Measurements from ENCODE around the gene RHBDF2.
A peak's percentile ranks its signal among the peaks of the same experiment; 100 is the strongest.

RHBDF2 gene

DNA sequence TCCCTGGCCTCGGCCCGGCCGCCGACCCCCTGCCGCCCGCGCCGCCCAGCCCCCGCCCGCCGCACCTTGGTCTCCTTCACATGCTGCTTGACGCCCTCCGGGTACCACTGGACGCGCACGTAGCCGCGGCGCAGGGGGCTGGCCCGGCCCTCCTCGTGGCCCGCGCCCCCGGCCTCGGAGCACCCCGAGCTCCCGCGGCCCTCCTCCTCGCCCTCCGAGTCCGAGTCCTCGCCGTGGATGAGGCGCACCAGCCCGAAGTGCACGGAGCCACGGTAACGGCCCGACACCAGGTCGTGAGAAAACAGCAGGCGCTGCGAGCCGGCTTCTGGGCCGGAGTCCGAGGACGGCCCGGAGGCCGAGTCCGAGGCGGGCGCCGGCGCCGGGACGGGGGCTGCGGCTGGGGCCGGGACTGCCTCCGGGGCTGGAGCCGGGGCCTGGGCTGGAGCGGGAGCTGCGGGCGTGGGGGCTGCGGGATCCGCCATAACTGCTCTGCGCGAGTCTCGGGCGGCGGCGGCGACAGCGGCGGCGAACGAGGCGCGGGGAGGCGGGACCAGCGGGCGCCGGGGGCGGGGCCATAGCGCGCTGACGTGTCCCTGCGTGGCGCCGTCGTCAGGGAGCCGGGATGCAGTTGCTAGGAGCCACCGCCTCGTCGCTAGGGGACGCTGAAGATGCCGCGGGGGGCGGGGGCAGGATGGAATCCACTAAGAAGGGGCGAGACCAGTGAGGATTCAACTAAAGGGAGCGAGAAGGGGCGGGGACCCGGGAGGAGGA is 48.4 kb downstream of the RHBDF2 start, which contains the start of gene UBE2O:
Gene UBE2O, minus strand, starts transcription at position 493 of the 771 bp plus-strand sequence. Its CDS starts 11 bp downstream, at position 482.
- peak; percentile 95 for DNase-seq

DNA sequence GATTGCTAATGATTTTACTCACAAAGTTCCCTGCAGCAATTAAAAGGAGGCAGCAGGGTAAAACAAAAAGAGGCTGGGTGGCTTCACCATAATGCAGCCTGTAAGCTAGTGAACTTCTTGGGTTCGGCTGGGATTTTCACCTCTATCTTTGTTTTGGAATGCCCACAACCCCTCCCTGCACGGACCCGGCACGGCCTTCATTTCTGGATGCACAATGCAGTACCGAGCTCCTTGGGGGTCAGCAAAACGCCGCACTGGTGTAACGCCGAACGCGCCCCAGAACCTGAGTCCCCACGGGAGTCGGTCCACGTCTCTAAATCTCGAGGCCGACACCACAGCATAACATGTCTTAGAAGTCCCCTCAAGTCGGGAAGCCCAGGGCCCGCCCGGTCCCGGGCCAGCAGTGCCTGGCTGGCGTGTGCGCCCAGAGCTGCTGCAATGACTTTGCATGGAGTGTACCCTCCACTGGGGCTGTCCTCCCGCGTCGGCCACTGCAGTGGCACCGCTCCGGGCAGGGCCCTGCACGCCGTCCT is 49.0 kb downstream of the RHBDF2 start:
- DNase-seq: peak; percentile 23

DNA sequence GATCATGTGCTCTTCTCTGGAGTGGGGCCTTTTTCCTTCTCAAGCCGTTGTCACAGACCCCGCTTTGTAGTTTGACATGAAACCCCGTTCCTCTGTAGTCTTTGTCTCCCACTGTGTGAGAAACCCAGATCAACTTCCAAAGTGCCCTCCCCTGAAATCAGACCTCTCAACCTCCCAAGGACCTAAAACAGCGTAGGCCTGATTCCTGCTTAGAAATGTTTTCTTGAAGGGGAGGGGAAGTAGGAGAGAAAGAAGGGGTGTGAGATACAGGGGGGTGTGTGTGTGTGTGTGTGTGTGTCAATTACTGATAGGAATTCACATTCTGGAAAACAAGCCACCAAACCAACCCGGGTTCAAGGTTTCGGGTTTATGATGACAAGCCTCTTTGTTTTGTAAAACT is 49.7 kb downstream of the RHBDF2 start:
- no peak for DNase-seq

DNA sequence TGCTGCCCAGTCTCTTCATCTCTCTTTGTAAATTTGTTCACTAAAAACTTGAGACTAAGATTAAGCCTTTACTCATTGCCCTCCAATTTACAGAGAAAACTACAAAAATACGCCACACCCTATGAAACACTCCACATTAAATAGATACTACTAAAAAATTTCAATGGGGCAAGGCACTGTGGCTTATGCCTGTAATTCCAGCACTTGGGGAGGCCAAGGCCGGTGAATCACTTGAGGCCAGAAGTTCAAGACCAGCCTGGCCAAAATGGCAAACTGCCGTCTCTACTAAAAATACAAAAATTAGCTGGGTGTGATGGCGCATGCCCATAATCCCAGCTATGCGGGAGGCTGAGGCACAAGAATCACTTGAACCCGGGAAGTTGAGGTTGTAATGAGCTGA is 52.1 kb downstream of the RHBDF2 start:
- no peak for DNase-seq

DNA sequence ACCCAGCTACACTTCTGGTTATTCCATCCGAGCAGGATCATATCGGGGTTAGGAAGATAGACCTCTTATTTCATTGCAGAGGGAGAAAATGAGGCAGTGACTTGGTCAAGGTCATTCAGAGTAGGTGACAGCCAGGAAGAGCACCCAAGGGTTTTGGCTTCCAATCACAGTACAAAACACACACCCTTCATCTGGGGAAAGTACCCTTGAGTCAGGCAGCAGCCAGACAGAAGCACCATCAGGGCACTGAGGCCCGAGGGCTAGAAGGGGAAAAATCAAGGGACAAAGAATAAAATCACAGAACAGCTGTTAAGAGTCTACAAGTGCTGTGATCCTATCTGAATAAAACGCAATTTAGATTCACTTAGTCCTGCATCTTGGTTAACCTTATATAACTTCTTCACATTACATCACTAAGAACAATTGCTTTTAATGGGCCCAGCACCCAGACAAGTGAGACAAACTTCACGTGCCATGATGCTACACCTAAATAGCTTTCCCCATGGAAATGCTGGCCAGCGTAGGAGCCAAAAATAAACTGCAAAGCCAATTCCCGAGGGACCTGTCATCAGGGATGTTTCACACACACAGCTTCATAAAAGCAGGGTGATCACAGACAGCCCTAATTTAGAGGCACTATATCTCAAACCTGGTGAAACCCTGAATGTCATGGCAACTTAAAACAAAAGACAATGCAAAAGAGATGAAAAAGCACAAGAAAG is 53.1 kb downstream of the RHBDF2 start:
- peak; percentile 37 for DNase-seq

DNA sequence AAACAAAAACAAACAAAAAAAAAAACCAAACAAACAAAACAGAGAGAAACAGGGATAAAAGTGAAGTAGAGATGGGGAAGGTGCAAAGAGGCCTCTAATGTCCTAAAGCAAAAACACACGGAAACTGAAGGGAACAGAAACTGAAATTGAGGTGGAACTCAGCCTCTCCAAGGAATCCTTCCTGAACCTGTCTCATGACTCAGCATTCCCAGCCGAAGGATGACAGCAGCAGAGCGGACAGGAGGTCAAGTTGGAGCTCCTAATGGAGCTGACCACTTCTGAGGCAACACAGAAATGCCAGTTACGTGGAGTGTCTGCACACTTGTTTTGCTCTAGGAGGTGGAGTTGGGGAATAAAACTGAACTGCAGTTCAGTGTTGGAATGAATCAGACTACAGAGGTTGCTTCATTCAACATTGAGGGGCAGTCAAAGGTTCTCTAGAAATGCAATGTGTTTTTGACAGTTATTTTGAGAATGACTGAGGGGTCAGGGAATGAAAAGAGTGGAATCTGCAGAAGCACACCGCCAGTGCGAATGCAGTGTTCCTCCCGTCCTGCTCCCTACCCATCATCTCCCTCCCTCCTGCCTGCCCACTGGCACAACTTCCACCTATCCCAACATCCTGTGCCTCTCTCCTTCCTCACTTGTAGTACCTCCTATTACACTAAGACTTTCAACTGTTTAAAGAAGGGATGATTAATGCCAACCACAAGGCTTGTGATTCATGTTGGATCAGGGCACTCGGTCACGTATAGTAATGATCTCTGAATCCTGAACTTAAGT is 54.6 kb downstream of the RHBDF2 start:
- peak; percentile 26 for DNase-seq

DNA sequence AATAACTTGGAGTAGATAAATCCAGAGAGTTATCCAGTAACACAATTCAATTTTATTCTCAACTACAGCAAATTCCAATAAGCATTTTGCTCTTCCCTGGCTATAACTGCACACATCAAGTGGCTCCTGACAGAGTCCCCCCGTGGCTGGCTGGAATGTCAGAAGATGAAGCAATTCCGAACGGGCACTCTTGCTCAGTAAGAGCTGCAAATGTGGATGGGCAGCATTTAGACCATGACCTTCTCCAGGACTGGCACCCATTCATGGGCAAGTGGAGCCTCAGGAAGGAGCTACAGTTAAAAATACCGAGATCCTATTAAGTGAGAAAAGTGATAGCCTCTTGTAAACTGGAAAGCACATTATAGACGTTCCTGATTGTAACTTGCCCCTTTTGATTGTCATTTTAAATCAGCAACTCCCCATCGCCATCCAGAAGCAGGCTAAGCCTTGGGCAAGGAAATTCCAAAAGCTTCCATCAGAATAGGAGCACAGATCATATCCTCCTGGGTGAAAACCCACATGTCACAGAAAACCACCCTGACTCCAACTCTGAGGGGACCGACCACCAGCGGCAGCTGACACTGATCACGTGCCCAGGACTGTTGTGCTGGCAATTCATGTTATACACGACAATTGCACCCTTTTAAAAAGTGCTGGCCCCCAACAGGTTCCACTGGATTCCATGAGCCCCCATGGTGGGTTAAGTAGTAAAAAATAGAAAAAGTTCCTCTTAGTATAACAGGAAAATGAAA is 55.4 kb downstream of the RHBDF2 start:
- DNase-seq: no peak

DNA sequence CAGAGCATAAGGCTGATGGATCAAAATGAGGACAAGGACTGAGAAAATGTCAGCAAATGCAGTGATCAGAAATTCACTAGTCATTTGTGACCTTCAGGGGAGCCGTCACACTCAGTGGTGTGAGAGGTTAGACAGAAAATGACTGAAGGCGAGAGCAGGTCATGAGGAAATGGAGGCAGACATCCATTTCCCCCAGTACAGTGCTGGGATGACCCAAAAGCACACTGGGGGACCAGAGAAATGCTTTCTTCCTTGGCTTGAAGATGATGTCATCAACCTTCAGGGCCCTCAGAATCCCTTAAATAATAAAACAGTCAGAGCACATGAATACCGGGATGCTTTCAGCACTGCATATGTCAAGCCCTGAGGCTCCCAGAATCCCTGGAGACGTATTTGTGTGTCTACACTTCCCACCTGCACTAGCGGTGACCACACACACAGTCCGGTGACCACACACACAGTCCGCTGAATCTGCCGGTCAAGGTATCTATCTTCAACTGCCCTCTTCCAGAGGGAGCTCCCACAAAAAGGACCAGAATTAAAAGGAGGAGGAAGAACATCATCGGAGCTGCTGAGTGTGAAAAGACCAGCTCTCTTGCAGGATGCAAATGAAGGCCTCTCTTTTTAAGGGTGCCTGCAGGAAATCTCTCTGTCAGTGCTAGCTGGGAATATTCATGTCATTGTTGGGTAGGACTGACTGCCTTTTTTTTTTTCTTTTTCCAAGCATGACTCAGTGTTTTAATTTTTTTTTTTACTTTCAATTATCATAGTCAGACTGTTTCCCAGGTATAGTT is 56.5 kb downstream of the RHBDF2 start:
- no peak for DNase-seq

DNA sequence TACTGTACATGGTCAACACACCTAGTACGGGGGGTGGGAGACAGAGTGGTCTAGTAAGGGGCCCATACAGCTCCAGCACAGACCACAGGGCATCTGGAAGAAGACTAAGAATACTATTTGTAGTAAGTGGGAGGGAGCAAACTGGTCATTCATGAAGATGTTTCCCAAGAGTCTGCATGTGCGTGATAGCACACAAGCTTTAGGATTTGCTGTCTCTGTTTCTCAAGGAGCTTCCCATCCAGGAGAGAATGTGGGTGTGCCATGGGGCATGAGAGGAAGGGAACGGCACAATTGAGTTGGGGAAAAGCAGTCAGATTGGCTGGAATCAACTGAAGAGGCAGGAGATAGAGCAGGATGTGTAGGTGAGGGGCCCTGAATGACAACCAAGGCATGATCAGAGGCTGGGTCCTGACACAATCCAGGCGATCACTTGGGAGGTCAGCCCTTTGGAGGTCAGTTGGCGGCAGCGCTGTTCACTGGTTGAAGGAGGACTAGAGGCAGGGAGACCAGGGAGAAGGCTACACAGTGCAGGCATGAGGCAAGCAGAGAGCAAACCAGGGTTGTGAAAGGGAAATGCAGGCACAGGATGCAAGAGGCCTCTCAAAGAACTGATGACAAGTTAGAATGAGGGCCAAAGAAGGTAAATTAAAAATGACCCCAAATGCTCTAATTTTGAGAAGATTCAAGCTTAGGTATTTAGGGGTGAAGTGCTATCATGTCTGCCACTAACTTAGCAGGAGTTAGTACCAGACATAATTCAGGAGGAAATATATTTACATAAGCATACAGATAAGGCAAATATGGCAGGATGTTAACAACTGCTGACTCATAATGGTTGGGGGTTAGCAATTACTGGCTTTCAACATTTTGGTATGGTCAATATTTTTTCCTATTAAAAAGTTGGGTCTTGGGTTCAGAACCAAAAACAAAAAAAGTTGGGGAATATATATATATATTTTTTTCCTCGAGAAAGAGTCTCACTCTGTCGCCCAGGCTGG is 58.6 kb downstream of the RHBDF2 start:
- no peak for DNase-seq

DNA sequence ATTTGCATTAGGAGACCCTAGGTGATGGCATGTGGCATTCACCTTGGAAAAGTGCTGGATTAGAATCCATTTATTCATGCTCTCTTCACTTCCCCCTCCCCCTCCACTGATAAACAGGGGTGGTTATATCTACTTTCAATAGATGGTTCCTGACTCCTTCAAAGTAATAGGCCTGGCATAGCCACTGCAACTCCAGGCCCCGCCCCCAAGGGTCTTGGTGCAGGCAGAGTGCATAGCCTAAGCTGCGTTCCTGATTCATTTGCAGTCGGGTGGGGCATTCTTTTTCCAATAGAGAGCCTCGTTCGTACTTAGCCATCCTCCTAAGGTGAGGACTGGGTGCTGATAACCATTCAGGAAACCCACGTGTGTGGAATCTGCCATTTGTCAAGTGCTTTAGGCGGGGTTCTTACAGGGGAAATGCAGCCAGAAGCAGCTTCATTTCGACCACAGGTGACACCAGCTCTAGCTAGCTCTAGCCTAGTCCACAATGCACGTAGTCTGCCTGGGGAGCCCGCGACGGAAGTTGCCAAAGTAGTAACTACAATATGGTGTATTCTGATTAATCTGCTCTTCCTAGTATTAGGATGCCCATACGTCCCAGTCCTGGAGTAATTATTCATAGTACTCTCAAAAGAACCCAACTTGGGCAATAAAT is 59.4 kb downstream of the RHBDF2 start:
- DNase-seq: no peak

DNA sequence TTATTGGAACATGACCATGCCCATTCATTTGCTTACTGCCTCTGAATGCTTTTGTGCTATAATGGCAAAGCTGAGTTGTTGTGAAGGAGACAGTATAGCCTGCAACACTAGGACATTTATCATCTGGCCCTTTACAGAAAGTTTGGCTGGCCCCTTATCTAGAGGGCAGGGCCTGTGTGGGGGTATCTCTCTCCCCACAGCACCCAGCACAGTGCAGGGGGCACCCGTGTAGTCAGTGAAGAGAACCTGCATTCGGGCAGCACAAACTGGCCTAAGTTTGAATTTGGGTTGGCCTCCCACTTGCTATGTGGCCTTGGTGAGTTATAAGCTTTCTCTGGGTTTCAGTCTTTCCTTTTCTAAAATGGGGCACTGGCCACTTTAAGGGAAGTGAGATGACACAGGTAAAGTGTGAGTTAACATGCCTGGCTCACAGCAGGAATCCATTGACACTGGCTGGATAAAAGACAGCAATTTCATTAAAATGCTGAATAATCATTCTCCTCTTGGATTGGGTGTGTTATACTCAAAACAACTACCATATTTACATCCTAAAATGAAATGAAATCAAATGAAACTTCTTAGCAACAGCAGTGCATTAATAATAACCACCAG is 60.4 kb downstream of the RHBDF2 start:
- no peak for DNase-seq

DNA sequence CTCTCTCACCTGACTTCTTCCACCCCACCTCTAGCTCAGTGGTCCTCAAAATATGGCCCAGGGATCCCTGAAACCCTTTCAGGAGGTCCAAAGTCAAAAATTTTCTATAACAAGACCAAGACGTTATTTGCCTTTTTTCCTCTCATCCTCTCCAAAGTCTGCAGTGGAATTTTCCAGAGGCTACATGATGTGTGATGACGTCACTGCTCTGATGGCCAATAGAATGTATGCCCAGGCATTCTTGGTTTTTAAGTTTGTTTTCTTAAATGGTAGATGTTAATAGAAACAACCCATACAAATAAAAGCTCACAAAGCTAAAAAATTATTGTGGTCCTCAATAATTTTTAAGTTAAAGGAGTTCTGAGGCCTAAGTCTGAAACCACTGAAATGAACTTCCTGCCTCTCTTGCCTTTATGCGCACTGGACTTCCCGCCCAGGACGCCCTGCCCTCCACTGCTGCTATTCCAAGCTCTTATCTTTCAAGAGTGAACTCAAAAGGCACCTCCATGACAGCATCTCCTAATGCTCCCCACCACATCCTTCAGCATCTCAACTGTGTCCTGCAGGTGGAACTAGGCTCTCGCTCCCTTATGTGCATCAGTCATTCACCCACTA is 61.8 kb downstream of the RHBDF2 start:
- no peak for DNase-seq

DNA sequence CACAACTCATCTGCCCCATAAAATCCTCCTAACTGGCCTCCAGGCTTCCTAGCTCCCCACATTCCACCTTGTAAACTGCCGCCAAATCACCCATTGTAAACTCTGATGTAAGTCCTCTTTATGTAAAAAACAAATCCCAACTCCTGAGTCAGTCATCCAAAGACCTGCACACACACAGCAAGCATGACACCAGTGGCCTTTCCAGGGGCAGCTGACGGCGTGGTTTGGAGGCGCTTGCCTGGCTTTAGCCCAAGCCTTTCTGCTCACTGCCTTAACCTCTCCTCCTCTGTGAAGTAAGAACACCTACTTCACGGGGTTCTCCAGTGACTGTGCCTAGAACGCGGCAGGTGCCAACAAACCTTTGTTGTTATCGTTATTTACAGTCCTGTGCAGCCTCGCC is 62.3 kb downstream of the RHBDF2 start:
- no peak for DNase-seq

DNA sequence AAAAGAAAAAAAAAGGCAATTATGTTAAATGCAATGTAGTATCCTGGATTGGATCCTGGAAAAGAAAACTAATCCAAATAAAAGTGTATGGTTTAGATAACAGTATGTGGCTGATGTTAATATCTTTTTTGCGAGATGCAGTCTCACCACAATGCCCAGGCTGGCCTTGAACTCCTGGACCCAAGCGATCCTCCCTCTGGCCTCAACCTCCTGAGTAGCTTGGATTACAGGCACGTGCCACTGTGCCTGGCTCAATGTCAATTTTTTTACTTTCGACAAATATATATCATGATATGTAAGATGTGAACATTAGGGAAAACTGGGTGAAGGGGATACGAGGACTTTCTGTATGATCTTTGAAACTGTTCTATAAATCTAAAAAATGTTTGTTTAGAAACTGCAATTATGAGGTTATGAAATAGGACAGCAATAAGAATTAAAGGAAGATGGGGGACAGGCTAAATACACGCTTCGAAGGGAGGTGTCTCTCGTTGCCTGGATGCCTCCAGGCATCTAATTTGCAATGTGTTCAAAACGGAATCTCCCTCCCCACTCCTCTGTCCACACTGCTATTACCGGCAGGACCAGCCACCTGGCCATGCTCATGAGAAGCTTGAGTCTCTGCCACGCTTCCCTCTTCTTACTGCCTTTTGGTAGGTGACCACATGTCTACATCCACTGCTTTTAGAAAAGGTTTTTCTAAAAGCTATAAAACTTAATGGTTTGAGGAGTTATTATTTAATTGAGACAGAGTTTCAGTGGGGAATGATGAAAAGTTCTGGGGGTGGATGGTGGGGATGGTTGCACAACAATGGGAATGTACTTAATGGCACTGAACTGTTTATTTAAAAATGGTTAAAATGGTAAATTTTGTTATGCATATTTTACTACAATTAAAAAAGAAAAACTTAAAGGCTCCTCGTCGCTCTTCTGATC is 63.5 kb downstream of the RHBDF2 start:
- no peak for DNase-seq

DNA sequence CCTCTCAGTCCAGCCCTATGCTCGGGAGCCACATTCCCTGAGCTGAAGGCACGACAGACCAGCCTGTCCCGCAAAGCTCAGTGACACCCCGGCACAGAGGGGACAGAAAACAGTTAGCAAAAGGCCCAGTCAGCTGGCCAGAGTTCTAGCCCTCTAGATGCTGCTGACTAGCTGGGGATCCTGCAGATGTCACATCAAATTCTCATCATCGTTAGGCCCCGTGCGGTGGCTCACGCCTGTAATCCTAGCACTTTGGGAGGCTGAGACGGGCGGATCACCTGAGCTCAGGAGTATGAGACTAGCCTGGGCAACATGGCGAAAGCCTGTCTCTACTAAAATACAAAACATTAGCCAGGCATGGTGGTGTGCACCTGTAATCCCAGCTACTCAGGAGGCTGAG is 65.5 kb downstream of the RHBDF2 start:
- no peak for DNase-seq

DNA sequence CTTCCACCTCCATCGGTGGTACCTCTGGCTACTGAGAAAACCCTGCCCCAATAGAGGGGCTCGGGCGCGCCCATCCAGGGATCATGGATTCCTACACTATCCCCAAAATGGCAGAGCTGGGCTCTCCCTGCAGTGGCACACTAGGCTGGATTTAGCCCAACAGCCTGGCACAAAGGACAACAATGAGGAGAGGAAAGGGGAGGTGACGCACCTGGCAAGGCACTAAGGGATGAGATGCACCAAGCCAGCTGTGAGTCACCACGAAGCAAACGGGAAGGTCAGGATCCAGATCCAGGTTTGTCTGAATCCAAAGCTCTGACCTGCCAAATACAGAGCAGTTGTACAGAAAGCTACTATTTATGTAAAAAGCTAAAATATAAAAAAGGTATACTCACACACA is 66.4 kb downstream of the RHBDF2 start:
- no peak for DNase-seq

DNA sequence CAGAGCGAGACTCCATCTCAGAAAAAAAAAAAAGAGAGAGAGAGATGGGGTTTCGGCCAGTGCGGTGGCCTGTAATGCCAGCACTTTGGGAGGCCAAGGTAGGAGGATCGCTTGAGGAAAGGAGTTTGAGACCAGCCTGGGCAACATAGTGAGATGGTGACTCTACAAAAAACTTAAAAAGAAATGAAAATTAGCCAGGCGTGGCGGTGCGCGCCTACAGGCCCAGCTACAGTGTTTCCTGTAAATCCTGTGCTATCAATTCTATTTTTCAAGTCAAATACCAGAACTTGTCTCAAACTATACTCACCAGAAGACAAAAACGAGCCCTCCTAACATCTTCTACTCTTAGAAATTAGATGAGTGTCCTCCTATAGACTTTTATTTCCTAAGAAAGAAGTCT is 67.5 kb downstream of the RHBDF2 start:
- DNase-seq: no peak

Data from activated CD4-positive, alpha-beta T cell treated with anti-CD3 and anti-CD28 coated beads for 48 hours (primary cell).